Measurements from ENCODE around the gene LGR6. TPM values are rescaled to one million over a fixed set of nuclear protein-coding genes. Genes with fewer than 3 reads are reported as not detected.
"Not testable (repeated sequence)": the region's sequence is repeated elsewhere in the genome, so short reads cannot be mapped to it uniquely, and the experiment has no call there.

LGR6 gene
- total and polyA plus RNA-seq, 2 of the 4 experiments (the other 2 are of a cell fraction), result not detected

GRCh38 chr1:202261209-202261958, 67.8 kb downstream of the LGR6 start:
- H3K4ac ChIP-seq (ENCODE audit: low read depth, low read length); H2BK120ac ChIP-seq (ENCODE audit: low read depth, low read length); H2BK15ac ChIP-seq (ENCODE audit: low read depth, low read length); POLR2A ChIA-PET (ENCODE audit: unreplicated experiment); ATAC-seq (ENCODE audit: low read depth); H2AK9ac ChIP-seq (replicated peaks; ENCODE audit: low read depth, low read length, poor library complexity); H2AK5ac ChIP-seq (ENCODE audit: low read depth, low read length); intact Hi-C loops (cut with micrococcal nuclease); H3K56ac ChIP-seq (ENCODE audit: extremely low read depth, insufficient read depth, low read length); H3K4me3 ChIP-seq (ENCODE audit: insufficient read depth, low read depth, low read length); H2BK20ac ChIP-seq (ENCODE audit: low read depth, low read length); H3K4me2 ChIP-seq (ENCODE audit: low read depth, low read length); H3K4me1 ChIP-seq (ENCODE audit: control insufficient read depth, insufficient read depth, low read length); H4K5ac ChIP-seq (ENCODE audit: low read depth, low read length); H3K9ac ChIP-seq (ENCODE audit: low read depth, low read length); H4K8ac ChIP-seq (ENCODE audit: low read depth in 2 of 2, low read length in 2 of 2); H3K23ac ChIP-seq (ENCODE audit: low read depth, low read length); H4K91ac ChIP-seq (ENCODE audit: insufficient read depth, low read depth, low read length); H3K18ac ChIP-seq (ENCODE audit: low read depth, low read length); H4K20me1 ChIP-seq (ENCODE audit: insufficient read depth, low read length); DNase-seq; H3K79me1 ChIP-seq (ENCODE audit: low read depth in 1 of 2, low read length in 2 of 2); H3K36me3 ChIP-seq (ENCODE audit: control insufficient read depth, insufficient read depth, low read length); H3K9me1 ChIP-seq (ENCODE audit: insufficient read depth, low read length); dilution Hi-C loops (cut with HindIII; ENCODE audit: low sequenced_read_pairs, unreplicated experiment); H2AFZ ChIP-seq (replicated peaks; ENCODE audit: low read length, poor library complexity); H3K14ac ChIP-seq (replicated peaks; ENCODE audit: low read depth, low read length); CTCF ChIA-PET; H3K9me3 ChIP-seq (ENCODE audit: control insufficient read depth, insufficient read depth, low read length); H3K27ac ChIP-seq (ENCODE audit: insufficient read depth, low read length); H2BK5ac ChIP-seq (ENCODE audit: low read depth, low read length, poor library complexity, severe bottlenecking); BruUV-seq (replicated peaks); in situ Hi-C loops (cut with MboI; ENCODE audit: low sequenced_read_pairs): not testable (repeated sequence)
- WGBS, 2 experiments (ENCODE audit: extremely low coverage in 2 of 2, insufficient read length in 1 of 2), result no CpG with 5 or more reads among the region's 4 CpGs
- H3K27me3 ChIP-seq (ENCODE audit: control insufficient read depth, insufficient read depth, low read length), result peaks cover 36% of the 10 kb centered on the region
